ENCODE data around the gene IDS. TPM values are rescaled to one million over a fixed set of nuclear protein-coding genes. Genes with fewer than 3 reads are reported as not detected.
A peak's percentile ranks its signal among the peaks of the same experiment; 100 is the strongest.

IDS gene
- total and polyA plus RNA-seq, 2 of the 8 experiments (the other 6 are each of a cell fraction or from before 2014, with no cell fraction given), result 19.9 to 20.7 TPM

DNA sequence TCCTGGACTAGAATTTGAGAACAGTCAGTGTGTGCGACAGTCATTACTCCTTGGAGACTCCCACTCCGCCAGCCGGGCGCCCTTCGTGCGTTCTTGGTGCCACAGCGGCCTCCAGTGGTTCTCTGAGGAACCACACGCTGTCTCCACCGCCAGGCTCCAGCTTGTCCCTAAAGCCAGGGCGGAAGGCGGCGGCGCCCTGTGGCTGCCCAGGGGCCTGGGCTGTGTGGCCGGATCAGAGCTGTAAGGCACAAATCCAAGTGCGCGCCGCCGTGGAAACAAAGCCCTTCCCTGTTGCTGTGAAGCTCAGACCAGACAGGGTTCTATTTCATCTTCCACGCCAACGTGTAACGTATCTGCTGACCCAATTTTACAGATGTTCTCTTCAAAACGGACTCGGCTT, 34.2 kb downstream of the IDS start (continued):
- TF ChIP-seq, protein P1, sequence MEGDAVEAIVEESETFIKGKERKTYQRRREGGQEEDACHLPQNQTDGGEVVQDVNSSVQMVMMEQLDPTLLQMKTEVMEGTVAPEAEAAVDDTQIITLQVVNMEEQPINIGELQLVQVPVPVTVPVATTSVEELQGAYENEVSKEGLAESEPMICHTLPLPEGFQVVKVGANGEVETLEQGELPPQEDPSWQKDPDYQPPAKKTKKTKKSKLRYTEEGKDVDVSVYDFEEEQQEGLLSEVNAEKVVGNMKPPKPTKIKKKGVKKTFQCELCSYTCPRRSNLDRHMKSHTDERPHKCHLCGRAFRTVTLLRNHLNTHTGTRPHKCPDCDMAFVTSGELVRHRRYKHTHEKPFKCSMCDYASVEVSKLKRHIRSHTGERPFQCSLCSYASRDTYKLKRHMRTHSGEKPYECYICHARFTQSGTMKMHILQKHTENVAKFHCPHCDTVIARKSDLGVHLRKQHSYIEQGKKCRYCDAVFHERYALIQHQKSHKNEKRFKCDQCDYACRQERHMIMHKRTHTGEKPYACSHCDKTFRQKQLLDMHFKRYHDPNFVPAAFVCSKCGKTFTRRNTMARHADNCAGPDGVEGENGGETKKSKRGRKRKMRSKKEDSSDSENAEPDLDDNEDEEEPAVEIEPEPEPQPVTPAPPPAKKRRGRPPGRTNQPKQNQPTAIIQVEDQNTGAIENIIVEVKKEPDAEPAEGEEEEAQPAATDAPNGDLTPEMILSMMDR (IDR thresholded peaks at IDR 0.05; ENCODE audit: control extremely low read depth in 1 of 3, insufficient read depth in 1 of 3, low read depth in 1 of 3, low read length in 3 of 3), result peak; percentile 74 to 88 (median 78)

Measured in H1 (cell line).